H1 (cell line): ENCODE measurements around the gene GUCY1A2. TPM values are rescaled to one million over a fixed set of nuclear protein-coding genes. Genes with fewer than 3 reads are reported as not detected.

Experiments
- BACH1 ChIP-seq: IDR thresholded peaks from 2 replicates; pipeline ENCODE4 v1.6.1; 2012; ENCODE audit warnings: low read length, improper control_type of control experiment
- CREB1 ChIP-seq: IDR thresholded peaks from 2 replicates; pipeline ENCODE4 v1.6.1; 2012; ENCODE audit warnings: inconsistent platforms
- polyA plus RNA-seq, 7 experiments: library from polyadenylated mRNA; depleted of rRNA in 3 of 7; stranded (reverse) in 5 of 7; unstranded in 2 of 7; fragments of >200 nt in 5 of 7; fragments of 200-250 nt in 2 of 7; gene quantifications; 1 replicate in 5 of 7; 2 replicates in 1 of 7; 4 replicates in 1 of 7; pipeline versions ENCODE4 v1.2.1 to v1.2.3, GENCODE V29; 2011 to 2013; ENCODE audit warnings: missing spikeins in 2 of 7, mixed read lengths in 2 of 7
- total RNA-seq: library from RNA; stranded (reverse); fragmentation: NEBNext Ultra II Directional; extraction: Animal tissue kit (Norgen Biotek cat#: 25700); gene quantifications from 2 replicates; pipeline ENCODE4 v1.2.1, GENCODE V29; 2021

Gene GUCY1A2
- total and polyA plus RNA-seq, 2 of the 8 experiments (the other 6 are each of a cell fraction or from before 2014, with no cell fraction given), result 0.11 to 1.9 TPM

GRCh38 chr11:107018902-107019493 lies 722 bp upstream of the GUCY1A2 start (continued):
- peak; percentile 40; the same call in 1 of the 2 replicates for TF ChIP-seq CREB1
- TF ChIP-seq BACH1, result no peak
